T follicular helper cell (primary cell): Measurements from ENCODE around the gene ATAD3A.

Source experiments
- DNase-seq: peaks from one replicate; pipeline ENCODE4 v3.0.0-alpha.2; 2020; ENCODE audit warnings: low read depth

Gene ATAD3A

DNA sequence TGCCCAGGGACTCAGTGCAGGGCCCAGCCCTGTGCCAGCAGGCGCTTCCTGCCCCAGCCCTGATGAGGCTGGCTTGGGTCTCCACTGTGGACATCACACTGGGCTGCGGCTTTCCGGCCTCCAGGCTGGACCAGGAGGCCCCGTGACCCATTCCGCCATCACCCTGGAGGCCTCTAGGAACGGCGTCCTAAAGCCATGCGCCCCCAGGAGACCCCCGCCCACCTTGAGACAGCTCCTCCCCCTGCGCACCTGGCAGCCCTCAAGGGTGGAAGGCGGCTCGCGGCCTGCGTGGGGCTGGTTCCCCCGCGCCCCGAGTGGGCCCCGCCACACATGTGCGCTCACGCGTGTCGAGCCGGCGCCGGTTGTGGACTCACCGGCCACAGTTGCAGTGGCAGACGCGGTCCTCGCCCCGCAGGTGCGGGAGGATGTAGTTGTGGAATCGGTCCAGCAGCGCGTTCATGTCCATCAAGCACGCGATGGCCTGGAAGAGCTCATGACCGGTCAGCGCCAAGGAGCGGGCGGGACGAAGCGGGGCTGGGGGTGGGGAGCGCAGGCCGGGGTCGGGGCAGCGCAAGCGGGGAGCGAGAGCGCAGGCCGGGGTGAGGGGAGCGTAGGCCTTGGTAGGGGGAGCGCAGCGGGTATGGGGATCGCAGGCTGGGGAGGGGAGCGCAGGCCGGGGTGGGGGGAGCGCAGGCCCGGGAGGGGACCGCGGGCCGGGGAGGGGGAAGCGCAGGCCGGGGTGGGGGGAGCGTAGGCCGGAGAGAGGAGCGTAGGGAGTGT is 27.5 kb downstream of the ATAD3A start:
- DNase-seq: no peak

DNA sequence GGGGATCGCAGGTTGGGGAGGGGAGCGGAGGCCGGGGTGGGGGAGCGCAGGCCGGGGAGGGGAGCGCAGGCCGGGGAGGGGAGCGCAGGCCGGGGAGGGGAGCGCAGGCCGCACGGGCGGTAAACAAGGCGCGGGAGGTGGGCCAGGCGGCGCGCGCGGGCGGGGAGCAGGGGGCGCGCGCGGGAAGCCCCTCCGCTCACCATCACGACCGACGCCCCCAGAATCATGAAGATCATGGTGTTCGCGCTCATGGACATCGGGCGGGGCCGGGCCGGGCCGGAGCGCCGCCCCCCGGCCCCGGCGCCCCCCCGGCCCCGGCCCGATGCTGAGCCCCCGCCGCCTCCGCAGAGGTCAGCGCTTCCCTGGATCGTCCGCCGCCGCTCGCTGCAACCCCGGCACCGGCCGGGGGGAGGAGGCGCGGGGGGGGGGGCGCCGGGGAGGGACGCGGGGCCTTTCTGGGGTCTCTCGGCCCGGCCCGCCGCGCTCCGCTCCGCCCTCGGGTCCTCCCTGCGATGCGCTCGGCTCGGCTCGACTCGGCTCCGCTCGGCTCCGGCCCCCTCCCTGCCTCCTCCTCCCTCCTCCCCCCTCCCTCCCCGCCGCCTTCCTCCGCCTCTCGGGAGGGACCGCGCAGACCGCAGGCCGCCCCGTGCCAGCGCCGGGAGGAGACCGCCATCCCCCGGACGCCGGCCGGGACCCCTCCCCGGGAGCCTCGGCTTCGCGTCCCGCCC is 28.3 kb downstream of the ATAD3A start, which contains the start of gene TMEM240:
TSS of gene TMEM240 (minus strand) at position 535 of the 728 bp plus-strand sequence. CDS start at position 257, 278 bp downstream.
- DNase-seq: peak; percentile 49

DNA sequence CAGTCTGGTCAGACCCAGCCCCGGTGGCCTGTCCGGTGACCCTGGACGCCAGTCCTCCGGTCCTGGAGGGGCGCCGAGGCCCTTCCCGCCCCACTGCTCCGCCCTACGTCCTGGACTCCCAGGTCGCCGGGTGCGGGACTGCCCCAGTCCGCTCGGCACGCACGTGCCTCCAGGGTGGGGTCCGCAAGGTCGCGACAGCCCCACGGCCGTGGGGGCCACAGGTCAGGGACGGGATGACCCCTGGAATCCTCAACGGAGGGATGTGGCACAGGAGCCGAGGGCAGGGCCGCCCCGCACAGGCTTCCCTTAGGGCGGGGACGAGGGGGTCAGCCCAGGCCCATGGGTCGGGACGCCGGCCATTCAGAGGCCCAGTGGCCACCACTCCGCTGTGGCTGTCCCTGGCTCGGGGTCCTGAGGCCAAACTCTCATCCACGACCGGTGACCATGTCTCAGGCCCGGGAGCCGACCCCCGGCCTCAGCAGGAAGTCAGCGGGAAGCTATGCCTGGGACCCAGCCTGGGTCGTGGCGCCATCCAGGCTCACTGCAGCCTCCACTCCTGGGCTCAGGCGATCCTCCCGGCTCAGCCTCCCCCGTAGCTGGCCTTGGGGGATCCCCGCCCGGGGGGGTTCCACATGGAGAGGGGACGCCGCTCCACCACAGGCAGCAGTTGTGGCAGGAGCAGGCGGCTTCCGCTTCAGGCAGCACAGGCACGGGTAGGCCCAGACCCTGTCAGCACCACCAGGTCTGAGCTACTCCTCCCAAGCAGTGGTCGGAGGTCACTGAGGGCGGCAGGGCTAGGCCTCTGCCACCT is 29.1 kb downstream of the ATAD3A start:
- no peak for DNase-seq

DNA sequence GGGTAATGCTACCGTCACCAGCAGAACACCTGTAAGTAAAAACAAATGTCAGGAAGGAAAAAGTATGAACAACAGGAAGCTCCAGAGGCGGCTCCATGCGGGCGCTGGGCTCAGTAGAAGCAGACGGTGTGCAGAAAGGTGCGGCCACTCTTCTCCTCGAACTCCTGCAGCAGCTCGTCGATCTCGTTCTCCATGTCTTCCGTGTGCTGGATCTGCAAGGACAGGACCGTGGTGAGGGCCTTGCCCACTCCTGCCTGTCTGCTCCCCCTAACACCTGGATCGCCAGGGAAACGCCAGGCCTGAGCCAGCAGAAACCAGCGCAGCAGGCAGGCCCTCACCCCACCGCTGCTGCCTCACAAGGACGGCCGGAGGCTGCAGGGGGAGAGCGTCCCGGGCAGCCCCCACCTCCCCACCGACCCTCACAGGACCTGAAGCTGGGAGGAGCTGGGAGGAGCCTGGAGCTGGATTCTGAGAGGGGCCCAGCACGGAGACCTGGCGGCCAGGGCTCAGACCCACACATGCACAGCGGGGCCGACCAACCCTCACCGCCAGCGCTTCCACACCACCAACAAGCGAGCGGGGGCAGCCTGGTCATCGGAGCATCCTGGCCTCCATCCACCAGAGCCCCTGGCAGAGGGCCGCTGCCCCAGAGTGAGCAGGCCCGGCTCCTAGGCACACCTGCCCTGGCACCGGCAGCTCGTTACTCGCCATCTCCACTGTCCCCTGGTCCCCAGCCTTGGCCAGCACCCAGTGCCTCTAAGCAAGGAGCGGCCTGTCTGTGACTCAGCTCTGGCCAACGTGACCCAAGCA is 30.2 kb downstream of the ATAD3A start:
- no peak for DNase-seq

DNA sequence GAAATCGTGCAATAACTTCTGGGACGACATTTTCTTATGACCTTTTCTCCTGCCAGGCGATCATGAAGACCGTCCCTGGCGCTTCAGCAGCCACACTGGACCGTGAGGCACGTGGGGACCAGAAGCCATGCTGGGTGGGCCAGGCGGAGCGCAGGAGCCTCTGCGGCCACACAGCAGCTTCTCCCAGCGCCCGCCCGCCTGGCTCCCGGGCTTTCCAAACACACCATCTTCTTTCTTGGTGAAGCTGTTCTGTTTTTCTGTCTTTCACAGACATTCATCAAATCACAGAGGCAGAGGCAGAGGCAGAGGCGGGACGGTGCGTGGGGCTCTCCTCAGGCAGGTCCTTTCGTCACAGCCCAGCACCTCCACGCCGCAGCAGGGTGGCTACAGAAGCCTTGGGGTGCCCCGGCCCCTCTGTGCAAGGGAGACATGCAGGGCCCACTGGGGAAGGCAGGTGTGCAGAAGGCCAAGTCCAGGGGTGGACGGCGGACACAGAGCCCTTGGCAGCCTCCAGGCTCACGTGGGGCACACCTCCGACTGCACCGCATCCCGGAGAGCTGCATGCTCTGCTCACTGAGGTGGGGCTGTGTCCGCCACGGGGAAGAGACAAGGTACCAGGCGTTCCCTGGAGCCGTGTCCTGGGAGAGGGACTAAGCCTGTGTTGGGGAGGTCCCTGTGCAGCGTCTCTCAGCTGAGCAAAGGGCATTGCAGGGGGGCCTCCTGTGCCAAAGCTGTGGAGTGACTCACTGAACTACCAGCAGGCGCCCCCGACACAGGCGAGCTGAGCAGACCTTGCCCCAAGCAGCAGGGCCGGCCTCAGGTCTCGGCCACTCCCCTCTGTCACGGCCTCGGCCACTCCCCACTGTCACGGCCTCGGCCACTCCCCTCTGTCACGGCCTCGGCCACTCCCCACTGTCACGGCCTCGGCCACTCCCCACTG is 31.1 kb downstream of the ATAD3A start:
- no peak for DNase-seq

DNA sequence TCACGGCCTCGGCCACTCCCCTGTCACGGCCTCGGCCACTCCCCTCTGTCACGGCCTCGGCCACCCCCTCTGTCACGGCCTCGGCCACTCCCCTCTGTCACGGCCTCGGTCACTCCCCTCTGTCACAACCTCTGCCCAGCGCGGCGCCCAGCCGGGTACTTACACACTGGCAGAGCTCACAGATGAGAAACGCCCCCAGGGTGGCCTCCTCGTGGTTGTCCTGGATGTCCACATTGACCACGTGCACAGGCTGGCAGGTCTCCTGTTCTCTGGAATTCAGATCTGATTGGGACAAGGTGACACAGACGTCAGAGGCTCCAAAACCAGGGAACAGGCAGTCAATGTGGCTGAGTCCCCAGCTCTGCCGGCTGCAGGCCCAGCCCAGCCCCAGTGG is 31.7 kb downstream of the ATAD3A start:
- DNase-seq: no peak

DNA sequence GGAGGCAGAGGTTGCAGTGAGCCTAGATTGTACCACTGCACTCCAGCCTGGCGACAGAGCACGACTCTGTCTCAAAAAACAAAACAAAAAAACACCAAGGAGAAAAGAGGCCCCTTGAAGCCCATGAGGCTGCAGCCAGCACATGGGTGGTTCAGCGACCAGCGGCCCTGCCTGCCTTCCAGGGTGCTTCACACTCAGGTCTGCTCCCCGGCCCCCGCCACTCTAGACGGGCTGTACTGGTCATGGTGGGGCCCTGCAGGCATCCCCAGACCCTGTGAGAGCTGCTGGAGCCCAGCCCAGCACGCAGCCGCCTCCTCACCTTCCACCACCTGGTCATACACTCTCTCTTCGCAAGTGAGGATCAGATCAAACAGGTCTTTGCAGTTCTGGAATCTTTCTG is 32.6 kb downstream of the ATAD3A start:
- DNase-seq: no peak

DNA sequence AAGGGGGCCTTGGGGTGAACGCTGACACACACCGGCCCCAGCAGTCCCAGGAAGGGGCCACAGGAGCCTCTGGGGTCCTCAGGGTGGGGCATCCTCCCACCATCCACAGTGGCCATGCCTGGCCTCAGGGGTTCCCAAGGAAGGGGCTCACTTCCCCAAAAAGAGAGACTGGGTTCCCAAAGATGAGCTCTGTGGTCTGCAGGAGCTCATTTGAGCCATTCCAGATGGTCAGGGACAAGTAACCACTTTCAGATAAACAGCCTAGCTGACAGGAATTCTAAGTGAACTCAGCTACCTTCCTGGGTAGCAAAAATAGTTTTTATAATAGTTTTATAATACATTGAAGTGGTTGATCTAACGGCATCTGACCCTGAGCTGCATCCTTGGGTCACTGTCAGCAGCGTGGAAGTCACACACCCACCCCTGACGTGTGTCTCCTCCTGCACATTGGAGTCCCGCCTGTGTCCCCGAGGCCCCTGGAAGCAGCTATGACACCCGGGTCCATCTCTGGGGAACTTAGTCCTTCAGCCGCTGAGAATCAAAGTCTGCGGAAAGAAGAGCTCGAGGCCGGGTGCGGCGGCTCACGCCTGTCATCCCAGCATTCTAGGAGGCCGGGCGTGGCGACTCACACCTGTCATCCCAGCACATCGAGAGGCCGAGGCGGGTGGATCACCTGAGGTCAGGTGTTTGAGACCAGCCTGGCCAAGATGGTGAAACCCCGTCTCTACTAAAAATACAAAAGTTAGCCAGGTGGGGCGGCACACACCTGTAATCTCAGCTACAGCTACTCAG is 34.2 kb downstream of the ATAD3A start:
- no peak for DNase-seq

DNA sequence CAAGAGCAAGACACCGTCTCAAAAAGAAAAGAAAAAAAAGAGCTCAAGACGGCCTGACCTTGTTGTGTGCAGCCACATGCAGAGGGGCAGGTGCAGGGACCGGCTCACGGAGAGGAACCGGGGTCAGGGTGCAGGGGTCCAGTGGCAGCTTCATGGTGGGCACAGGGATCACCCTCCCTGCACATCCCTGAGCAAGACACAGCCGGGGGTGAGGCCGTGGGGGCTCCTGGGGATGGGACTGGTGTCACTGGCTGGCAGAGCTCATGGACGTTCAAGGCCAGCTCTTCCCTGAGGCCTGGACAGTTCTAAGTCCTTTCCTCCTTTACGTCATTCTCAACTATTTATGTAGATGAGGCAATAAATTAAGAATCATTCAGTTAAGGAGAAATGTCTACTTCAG is 35.0 kb downstream of the ATAD3A start:
- no peak for DNase-seq

DNA sequence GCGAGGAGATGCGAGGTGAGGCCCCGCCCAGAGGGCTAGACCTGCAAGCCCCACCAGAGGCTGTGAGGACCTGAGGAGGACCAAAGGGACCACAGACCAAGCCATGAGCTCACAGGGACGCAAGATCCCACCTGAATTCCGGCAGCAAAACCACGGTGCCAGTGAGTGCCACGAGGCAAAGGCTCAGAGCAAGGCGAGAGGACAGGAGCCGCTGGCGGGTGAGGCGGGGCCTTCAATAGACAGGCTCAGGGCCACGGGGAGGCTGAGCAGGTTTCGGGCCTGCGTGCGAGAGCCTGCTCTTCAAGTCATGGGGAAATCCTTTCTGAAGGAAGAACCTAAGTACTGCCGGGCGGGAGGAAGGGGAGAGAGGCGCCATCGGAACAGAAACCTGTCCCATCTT is 35.5 kb downstream of the ATAD3A start:
- no peak for DNase-seq

DNA sequence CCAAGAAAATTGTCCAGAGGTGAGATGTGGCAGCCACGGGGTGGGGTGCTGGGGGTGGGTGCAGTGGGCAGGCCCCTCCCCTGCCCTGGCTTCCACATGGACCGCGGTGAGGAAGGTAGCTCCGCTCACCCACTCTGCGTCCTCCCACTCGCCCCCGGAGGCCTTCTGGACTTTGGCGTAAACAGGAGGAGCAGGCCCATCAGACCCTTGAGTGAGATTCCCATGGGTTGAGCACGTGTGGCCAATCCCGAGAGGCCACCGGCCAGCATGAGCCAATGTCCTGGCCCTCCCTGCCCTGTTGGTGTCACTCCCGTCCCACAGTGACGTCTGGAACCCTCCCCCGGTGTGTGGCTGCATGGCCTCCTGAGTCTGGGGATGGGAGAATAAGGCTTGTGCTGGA is 36.6 kb downstream of the ATAD3A start:
- no peak for DNase-seq

DNA sequence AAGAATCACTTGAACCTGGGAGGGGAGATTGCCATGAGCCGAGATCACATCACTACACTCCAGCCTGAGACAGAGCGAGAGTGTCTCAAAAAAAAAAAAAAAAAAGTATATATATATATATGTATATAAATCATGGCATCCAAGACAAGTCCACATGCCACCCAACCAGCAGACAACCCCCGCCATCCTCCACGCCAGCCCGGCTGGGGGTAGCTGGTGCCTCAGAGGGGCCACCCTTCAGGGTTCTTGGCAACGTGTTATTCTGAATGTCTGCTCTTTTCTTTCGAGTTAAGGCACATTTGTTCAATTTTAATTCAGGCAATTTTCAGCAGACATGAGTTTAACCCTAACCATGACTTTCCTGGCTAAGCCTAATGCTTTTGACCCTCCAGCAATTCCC is 38.1 kb downstream of the ATAD3A start:
- DNase-seq: no peak

DNA sequence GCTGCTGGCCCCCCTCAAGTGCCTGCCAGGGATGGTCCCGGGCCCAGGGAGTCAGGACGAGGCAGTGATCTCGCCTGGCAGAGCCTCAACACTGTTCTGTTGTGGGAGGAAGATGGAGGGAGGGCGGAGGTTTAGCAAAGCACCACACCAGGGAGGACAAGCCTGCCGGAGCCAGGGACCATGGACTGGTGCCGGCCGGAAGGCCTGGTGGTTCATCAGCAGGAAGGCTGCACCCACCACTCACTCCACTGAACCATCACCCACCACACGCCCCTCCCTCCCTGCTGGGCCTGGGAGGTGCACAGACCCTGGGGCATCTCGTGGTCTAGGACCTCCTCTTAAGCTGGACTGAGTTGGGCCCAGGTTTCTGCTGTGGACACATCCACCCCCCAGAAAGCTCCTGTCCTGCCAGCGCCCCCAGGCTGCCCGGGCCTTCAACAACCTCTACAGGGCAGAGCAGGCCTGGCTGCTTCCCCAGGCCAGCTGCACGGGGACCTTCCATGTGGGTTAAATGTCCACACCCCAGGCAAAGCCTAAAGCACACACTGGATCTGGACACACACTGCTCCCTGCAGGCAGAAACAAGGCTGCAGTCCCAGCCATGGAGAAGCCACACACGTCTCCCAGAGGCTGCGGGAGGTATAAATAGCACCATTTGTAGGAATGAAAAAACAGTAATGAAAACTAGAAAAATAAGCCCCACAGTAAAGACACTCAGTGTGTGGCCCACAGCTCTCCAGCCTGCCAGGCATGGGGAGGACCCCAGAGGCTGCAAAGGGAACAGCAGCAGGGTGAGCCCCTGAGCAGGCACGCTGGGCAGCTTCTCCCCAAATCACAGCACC is 38.9 kb downstream of the ATAD3A start:
- DNase-seq: no peak

DNA sequence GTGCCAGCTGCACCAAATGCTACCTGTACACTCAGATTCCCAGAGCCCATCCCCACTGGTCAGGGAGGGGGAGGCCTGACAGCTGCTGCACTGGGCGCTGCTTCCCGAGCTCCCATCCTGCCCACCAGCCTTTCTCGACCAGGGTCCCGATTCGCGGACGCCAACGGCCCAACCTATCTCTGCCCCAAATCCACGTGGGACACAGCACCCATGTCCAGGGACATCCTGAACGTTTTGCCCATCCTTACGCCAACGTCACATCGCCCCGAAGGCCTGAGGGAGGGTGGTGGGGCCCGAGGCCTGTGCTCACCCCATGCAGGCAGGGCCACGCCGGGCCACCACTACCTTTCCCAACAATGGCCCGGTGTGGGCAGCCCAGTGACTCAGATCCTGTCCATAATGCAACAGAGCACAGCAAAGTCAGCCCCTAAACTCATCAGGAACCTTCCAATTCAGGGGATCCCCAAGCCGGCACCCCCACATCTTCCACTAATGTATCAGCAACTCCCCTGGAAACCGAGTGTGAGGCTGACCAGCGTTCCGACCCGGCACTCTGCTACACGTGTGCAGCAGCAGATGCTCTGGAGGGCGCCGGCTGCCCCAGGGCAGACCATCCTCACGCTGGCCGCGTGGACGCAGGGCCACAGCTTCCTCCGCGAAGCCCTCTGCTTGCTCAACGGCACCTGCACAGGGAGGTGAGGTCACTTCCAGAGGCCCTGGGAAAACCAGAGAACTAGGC is 39.7 kb downstream of the ATAD3A start:
- DNase-seq: no peak

DNA sequence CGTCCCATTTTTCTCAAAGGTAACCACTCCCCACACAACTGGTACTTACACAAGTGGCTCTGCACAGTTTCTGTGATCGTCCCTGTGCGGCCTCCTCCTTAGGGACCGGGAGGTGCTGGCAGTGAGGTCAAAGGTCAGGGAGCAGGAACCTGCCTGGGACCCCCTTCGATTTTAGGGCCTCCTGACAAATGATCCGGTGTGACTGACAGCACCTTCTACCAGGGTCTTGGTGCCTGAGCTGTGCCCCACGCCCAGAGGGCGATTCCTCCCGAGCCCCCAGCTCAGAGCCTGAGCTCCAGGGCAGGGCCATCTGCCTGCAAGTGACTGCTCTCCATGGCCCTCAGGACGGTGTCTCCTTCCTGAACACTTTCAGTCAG is 40.3 kb downstream of the ATAD3A start:
- no peak for DNase-seq

DNA sequence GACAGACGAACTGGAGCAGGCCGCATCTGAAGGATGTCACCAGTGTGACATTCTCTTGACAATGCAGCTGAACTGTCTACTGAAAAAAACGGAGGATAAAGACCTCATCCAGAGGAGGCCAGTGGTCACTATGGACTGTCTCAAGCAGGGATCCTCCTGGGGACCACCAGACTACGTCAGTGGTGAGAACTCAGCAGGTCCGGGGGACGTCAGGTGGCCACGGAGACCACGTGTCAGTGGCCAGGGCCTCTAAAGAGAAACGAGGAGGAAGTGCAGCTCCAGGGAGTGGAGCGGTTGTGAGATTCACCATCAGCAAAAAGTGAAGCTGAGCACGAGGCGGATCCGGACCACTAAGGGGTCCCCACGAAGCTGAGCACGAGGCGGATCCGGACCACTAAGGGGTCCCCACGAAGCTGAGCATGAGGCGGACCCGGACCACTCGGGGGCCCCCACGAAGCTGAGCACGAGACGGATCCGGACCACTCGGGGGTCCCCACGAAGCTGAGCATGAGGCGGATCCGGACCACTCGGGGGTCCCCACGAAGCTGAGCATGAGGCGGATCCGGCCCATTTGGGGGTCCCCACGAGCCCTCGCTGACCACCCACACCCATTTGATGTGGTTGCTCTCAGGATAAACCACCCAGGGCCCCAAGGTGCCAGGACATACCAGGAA is 42.0 kb downstream of the ATAD3A start:
- no peak for DNase-seq

DNA sequence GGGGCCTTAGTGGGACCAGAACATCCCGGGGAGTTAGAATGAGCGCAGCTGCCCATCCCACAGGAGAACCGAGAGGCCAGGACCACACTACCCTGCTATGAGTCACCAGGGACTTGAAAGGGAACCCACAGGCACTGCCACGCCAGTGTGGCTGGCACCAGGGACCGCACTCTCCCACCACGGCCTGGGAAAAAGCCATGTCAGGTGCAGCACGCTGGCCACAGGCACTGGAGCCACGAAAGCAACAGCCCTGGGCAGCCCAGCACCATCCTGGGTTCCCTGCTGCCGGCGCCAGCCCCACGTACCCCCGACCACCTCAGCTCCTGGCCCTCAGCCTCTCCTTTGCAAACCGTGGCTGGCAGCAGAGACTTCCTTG is 42.6 kb downstream of the ATAD3A start:
- no peak for DNase-seq
